Astrocyte of the cerebellum (primary cell): ENCODE data around the gene SHC2.

ENCODE experiments used
- DNase-seq: peaks from one replicate; pipeline ENCODE4 v3.0.0-alpha.2; 2011; ENCODE audit warnings: low read depth
- H3K4me3 ChIP-seq: 2 replicates; pipeline ENCODE4 v1.5.1; 2011; ENCODE audit warnings: mild to moderate bottlenecking, low read depth, low read length, moderate library complexity
- in situ Hi-C: cut with HindIII; loops from 2 replicates; pipeline ENCODE4 v1.10.0; 2017; ENCODE audit warnings: low sequenced_read_pairs
- TF ChIP-seq, protein P1 (sequence below): IDR thresholded peaks from 2 replicates; pipeline ENCODE4 v1.5.1; 2012; ENCODE audit warnings: low read length, low read depth, moderate library complexity, mild to moderate bottlenecking; ENCODE audit errors: missing control alignments

Gene SHC2

DNA sequence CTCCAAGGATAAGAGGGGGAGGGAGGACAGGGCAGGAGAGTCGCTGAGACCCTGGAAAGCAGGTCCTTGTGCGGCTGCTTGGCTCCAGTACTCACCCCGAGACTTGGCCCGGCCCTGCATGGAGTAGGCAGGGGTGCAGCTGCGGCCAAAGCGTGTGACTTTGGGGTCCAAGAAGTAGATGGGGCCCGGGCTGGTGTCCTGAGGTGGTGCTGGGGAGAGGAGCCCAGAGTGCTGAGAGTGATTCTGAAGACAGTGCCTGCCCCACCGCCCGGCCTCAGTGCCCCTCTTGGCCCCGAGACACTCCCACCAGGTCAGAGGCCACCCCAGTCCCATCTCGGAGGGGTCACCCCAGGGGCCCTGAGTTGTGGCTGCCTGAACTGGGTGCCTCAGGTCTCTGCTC lies 6.7 kb upstream of the SHC2 start:
- in situ Hi-C loops, result no loop called here
- TF ChIP-seq, protein P1, sequence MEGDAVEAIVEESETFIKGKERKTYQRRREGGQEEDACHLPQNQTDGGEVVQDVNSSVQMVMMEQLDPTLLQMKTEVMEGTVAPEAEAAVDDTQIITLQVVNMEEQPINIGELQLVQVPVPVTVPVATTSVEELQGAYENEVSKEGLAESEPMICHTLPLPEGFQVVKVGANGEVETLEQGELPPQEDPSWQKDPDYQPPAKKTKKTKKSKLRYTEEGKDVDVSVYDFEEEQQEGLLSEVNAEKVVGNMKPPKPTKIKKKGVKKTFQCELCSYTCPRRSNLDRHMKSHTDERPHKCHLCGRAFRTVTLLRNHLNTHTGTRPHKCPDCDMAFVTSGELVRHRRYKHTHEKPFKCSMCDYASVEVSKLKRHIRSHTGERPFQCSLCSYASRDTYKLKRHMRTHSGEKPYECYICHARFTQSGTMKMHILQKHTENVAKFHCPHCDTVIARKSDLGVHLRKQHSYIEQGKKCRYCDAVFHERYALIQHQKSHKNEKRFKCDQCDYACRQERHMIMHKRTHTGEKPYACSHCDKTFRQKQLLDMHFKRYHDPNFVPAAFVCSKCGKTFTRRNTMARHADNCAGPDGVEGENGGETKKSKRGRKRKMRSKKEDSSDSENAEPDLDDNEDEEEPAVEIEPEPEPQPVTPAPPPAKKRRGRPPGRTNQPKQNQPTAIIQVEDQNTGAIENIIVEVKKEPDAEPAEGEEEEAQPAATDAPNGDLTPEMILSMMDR, result no peak
- no peak for DNase-seq
- H3K4me3 ChIP-seq, result no peak overlapping the region

- TF ChIP-seq, protein P1, result no peak
- no peak overlapping the region for H3K4me3 ChIP-seq
- DNase-seq, result no peak
- in situ Hi-C loops, result no loop called here
These were observed 4.4 kb upstream of the SHC2 start for GRCh38 chr19:465056-465816.

DNA sequence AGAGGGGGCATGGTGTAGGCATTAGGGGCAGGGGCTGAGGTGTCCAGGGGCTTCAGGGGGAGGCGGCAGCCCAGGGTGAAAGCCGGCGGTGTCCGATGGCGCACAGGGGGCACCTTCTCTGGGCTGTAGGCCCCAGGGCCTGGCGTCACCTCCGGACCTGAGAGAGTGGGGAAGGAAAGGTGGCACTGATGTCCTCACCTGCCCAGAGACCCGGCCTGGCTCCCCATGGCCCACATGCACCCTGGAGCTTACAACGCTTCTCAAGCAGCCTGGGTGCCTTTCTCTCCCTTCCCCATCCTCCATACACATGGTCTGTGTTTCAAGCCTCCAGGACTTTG lies 3.3 kb upstream of the SHC2 start:
- in situ Hi-C loops, result no loop called here
- H3K4me3 ChIP-seq, result no peak overlapping the region
- TF ChIP-seq, protein P1, result no peak
- no peak for DNase-seq

DNA sequence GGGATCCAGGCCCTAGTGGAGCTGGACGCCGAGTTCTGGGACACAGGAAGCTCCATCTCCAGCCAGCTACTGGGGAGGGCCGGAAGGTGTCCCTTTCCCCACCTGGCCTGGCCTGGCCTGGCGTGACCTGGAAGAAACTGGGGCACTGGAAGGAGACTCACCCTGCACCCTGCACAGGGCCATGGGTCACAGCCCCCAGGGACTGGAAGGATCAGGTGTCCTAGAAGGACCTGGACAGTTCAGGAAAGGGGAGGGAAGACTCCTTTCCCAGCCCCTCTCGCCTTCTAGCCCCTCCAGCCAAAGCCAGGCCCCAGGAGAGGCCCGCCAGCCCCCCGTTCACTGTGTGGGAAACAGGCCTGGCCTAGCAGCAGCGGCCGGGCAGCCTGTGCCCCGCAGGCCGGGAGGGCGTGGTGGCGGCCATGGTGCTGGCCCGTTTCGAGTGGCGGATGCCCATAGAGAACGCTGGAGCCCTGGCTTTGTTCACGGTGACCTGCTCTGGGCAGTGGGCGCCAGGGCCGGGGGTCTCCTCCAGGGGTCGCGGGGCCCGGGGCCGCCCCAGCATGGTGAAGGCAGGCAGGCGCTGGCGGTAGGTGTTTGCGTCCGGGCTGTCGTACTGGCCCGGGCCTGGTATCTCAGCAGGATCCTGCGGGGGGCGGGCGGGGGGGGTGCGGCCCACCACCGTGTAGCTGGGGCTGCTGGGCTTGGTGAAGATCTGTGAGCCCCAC lies 2.8 kb upstream of the SHC2 start:
- TF ChIP-seq, protein P1, result no peak
- DNase-seq, result no peak
- no peak overlapping the region for H3K4me3 ChIP-seq
- in situ Hi-C loops, result no loop called here

- no peak for DNase-seq
- in situ Hi-C loops, result no loop called here
- H3K4me3 ChIP-seq, result no peak overlapping the region
- TF ChIP-seq, protein P1, result no peak
These were observed 1.1 kb upstream of the SHC2 start for GRCh38 chr19:461721-462551.

- H3K4me3 ChIP-seq, result peak overlapping the region; percentile 46
- no peak for DNase-seq
- in situ Hi-C loops, result loop anchor here (10.0 kb wide), 1 partner anchor 155 kb away; no protein-coding TSS in a partner anchor
- TF ChIP-seq, protein P1, result no peak
These were observed 915 bp downstream of the SHC2 start for GRCh38 chr19:459724-460511.
